Neural cell (in vitro differentiated cells): ENCODE results near the gene SPACA4. TPM values are rescaled to one million over a fixed set of nuclear protein-coding genes. Genes with fewer than 3 reads are reported as not detected.

Source experiments
- H2AFZ ChIP-seq: fragments of 200-600, 300-800 bp; sonication (generic), shearing (Covaris generic); 2 replicates; pipeline ENCODE4 v1.6.0; 2014; ENCODE audit warnings: low read depth, mild to moderate bottlenecking, antibody characterized with exemption, low read length, moderate library complexity
- H3F3A ChIP-seq: fragments of 200-600 bp; shearing (Covaris generic); 2 replicates; pipeline ENCODE4 v1.6.1; 2016; ENCODE audit warnings: mild to moderate bottlenecking, moderate library complexity, mixed read lengths, antibody characterized with exemption, low read length; ENCODE audit not compliant: insufficient read depth, poor library complexity, severe bottlenecking
- H3K27ac ChIP-seq: fragments of 200-600, 300-800 bp; sonication (generic), shearing (Covaris generic); 2 replicates; pipeline ENCODE4 v1.5.1; 2014; ENCODE audit warnings: mild to moderate bottlenecking, low read length, moderate library complexity
- H3K27me3 ChIP-seq: fragments of 300-800, 200-600 bp; sonication (generic), shearing (Covaris generic); 2 replicates; pipeline ENCODE4 v1.6.0; 2014; ENCODE audit warnings: mild to moderate bottlenecking, low read depth, low read length, moderate library complexity; ENCODE audit not compliant: insufficient read depth
- H3K36me3 ChIP-seq: fragments of 300-800, 200-600 bp; sonication (generic), shearing (Covaris generic); 2 replicates; pipeline ENCODE4 v1.5.1; 2014; ENCODE audit warnings: mild to moderate bottlenecking, antibody characterized with exemption, low read length, moderate library complexity; ENCODE audit not compliant: insufficient read depth
- H3K4me2 ChIP-seq: fragments of 300-800, 200-600 bp; sonication (generic), shearing (Covaris generic); 2 replicates; pipeline ENCODE4 v1.6.0; 2014; ENCODE audit warnings: mild to moderate bottlenecking, low read length
- H3K4me3 ChIP-seq: fragments of 300-800, 200-600 bp; sonication (generic), shearing (Covaris generic); 2 replicates; pipeline ENCODE4 v1.5.1; 2014; ENCODE audit warnings: mild to moderate bottlenecking, low read length, moderate library complexity
- H3K79me2 ChIP-seq: fragments of 200-600 bp; shearing (Covaris generic); replicated peaks from 2 replicates; pipeline ENCODE4 v1.6.0; 2014; ENCODE audit warnings: mild to moderate bottlenecking, low read length, moderate library complexity; ENCODE audit not compliant: insufficient read depth
- H3K9ac ChIP-seq: fragments of 300-800, 200-600 bp; sonication (generic), shearing (Covaris generic); 2 replicates; pipeline ENCODE4 v1.6.1; 2016; ENCODE audit warnings: mild to moderate bottlenecking, low read length, mixed read lengths
- H3K9me2 ChIP-seq: fragments of 200-600 bp; shearing (Covaris generic); 2 replicates; pipeline ENCODE4 v1.6.1; 2016; ENCODE audit warnings: mild to moderate bottlenecking, low read length, mixed read lengths; ENCODE audit not compliant: insufficient read depth
- H3K9me3 ChIP-seq: fragments of 200-600, 300-800 bp; sonication (generic), shearing (Covaris generic); 2 replicates; pipeline ENCODE4 v1.6.1; 2016; ENCODE audit warnings: mild to moderate bottlenecking, mixed run types, low read length, moderate library complexity, mixed read lengths
- H4K20me1 ChIP-seq: fragments of 200-600 bp; shearing (Covaris generic); 2 replicates; pipeline ENCODE4 v1.6.1; 2016; ENCODE audit warnings: mild to moderate bottlenecking, mixed run types; ENCODE audit not compliant: insufficient read depth
- EP300 ChIP-seq: fragments of 450-650 bp; conservative IDR thresholded peaks from 2 replicates; pipeline ENCODE4 v1.6.1; 2014; ENCODE audit warnings: antibody characterized with exemption, mild to moderate bottlenecking, moderate library complexity; ENCODE audit not compliant: poor library complexity, severe bottlenecking
- POLR2AphosphoS5 ChIP-seq: IDR thresholded peaks from 2 replicates; pipeline ENCODE4 v1.6.1; 2012
- RAD21 ChIP-seq: fragments of 450-650 bp; conservative IDR thresholded peaks from 2 replicates; pipeline ENCODE4 v1.6.1; 2014; ENCODE audit warnings: antibody characterized with exemption, mild to moderate bottlenecking, moderate library complexity
- TAF1 ChIP-seq: IDR thresholded peaks from 2 replicates; pipeline ENCODE4 v1.6.1; 2012; ENCODE audit warnings: low read depth
- polyA plus RNA-seq: library from polyadenylated mRNA; depleted of rRNA; stranded (reverse); fragments of >200 nt; gene quantifications from 2 replicates; pipeline ENCODE4 v1.2.3, GENCODE V29; 2014
- TF ChIP-seq, protein P1 (sequence below): fragments of 450-650 bp; IDR thresholded peaks from 2 replicates; pipeline ENCODE4 v1.5.1; 2014; ENCODE audit warnings: antibody characterized with exemption, mild to moderate bottlenecking, moderate library complexity; ENCODE audit not compliant: poor library complexity, severe bottlenecking
- TF ChIP-seq, protein P2 (sequence below): IDR thresholded peaks from 2 replicates; pipeline ENCODE4 v1.6.1; 2012; ENCODE audit warnings: borderline replicate concordance

Gene SPACA4
- polyA plus RNA-seq, 1 donor from 2014 or later, result not detected

- H3K36me3 ChIP-seq, result no peaks in the 10 kb centered on the region
- no peak overlapping the region for H2AFZ ChIP-seq
- H3K4me2 ChIP-seq, result peak overlapping the region; percentile 54
- no peaks in the 10 kb centered on the region for H3K27me3 ChIP-seq
- H3K4me3 ChIP-seq, result peak overlapping the region; percentile 66
- TF ChIP-seq, protein P1, sequence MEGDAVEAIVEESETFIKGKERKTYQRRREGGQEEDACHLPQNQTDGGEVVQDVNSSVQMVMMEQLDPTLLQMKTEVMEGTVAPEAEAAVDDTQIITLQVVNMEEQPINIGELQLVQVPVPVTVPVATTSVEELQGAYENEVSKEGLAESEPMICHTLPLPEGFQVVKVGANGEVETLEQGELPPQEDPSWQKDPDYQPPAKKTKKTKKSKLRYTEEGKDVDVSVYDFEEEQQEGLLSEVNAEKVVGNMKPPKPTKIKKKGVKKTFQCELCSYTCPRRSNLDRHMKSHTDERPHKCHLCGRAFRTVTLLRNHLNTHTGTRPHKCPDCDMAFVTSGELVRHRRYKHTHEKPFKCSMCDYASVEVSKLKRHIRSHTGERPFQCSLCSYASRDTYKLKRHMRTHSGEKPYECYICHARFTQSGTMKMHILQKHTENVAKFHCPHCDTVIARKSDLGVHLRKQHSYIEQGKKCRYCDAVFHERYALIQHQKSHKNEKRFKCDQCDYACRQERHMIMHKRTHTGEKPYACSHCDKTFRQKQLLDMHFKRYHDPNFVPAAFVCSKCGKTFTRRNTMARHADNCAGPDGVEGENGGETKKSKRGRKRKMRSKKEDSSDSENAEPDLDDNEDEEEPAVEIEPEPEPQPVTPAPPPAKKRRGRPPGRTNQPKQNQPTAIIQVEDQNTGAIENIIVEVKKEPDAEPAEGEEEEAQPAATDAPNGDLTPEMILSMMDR, result no peak
- TF ChIP-seq, protein P2, sequence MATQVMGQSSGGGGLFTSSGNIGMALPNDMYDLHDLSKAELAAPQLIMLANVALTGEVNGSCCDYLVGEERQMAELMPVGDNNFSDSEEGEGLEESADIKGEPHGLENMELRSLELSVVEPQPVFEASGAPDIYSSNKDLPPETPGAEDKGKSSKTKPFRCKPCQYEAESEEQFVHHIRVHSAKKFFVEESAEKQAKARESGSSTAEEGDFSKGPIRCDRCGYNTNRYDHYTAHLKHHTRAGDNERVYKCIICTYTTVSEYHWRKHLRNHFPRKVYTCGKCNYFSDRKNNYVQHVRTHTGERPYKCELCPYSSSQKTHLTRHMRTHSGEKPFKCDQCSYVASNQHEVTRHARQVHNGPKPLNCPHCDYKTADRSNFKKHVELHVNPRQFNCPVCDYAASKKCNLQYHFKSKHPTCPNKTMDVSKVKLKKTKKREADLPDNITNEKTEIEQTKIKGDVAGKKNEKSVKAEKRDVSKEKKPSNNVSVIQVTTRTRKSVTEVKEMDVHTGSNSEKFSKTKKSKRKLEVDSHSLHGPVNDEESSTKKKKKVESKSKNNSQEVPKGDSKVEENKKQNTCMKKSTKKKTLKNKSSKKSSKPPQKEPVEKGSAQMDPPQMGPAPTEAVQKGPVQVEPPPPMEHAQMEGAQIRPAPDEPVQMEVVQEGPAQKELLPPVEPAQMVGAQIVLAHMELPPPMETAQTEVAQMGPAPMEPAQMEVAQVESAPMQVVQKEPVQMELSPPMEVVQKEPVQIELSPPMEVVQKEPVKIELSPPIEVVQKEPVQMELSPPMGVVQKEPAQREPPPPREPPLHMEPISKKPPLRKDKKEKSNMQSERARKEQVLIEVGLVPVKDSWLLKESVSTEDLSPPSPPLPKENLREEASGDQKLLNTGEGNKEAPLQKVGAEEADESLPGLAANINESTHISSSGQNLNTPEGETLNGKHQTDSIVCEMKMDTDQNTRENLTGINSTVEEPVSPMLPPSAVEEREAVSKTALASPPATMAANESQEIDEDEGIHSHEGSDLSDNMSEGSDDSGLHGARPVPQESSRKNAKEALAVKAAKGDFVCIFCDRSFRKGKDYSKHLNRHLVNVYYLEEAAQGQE, result peak; percentile 4
- no peaks in the 10 kb centered on the region for H4K20me1 ChIP-seq
- H3K9me3 ChIP-seq, result no peaks in the 10 kb centered on the region
- H3K79me2 ChIP-seq, result no peaks in the 10 kb centered on the region
- H3F3A ChIP-seq, result peaks cover 8% of the 10 kb centered on the region
- H3K9me2 ChIP-seq, result no peaks in the 10 kb centered on the region
- H3K9ac ChIP-seq, result peak overlapping the region; percentile 74
- peak overlapping the region; percentile 83 for H3K27ac ChIP-seq
Observed at GRCh38 chr19:48635966-48636858, 29.7 kb downstream of the SPACA4 start.

- no peaks in the 10 kb centered on the region for H3K9me3 ChIP-seq
- peak within 1 kb of the TSS; percentile 83 for H3K27ac ChIP-seq
- peaks cover 8% of the 10 kb centered on the region for H3F3A ChIP-seq
- H3K9ac ChIP-seq, result peak within 1 kb of the TSS; percentile 74
- H3K79me2 ChIP-seq, result no peaks in the 10 kb centered on the region
- TF ChIP-seq, protein P1, result peak; percentile 27
- TF ChIP-seq TAF1 (no peak), EP300 (no peak), RAD21 (peak; percentile 12), POLR2AphosphoS5 (no peak)
- H4K20me1 ChIP-seq, result no peaks in the 10 kb centered on the region
- peak within 1 kb of the TSS; percentile 44 for H3K4me2 ChIP-seq
- no peaks in the 10 kb centered on the region for H3K36me3 ChIP-seq
- no peaks in the 10 kb centered on the region for H3K27me3 ChIP-seq
- no peak within 1 kb of the TSS for H2AFZ ChIP-seq
- no peaks in the 10 kb centered on the region for H3K9me2 ChIP-seq
- peak within 1 kb of the TSS; percentile 66 for H3K4me3 ChIP-seq
Observed at GRCh38 chr19:48636859-48637448, 30.4 kb downstream of the SPACA4 start, which contains the start of gene DBP. Gene DBP, minus strand, starts transcription at chr19:48637379. Its CDS starts 385 bp downstream, at chr19:48636994.
